Activated CD8-positive, alpha-beta memory T cell treated with anti-CD3 and anti-CD28 coated beads, Interleukin-2, amount 50 U/mL, for 48 hours (primary cell): ENCODE measurements around the gene ARGLU1.
"Not testable (repeated sequence)": the region's sequence is repeated elsewhere in the genome, so short reads cannot be mapped to it uniquely, and the experiment has no call there.

Experiments
- DNase-seq: peaks from one replicate; pipeline ENCODE4 v3.0.0-alpha.2; 2020

The ARGLU1 gene, protein sequence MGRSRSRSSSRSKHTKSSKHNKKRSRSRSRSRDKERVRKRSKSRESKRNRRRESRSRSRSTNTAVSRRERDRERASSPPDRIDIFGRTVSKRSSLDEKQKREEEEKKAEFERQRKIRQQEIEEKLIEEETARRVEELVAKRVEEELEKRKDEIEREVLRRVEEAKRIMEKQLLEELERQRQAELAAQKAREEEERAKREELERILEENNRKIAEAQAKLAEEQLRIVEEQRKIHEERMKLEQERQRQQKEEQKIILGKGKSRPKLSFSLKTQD

DNA sequence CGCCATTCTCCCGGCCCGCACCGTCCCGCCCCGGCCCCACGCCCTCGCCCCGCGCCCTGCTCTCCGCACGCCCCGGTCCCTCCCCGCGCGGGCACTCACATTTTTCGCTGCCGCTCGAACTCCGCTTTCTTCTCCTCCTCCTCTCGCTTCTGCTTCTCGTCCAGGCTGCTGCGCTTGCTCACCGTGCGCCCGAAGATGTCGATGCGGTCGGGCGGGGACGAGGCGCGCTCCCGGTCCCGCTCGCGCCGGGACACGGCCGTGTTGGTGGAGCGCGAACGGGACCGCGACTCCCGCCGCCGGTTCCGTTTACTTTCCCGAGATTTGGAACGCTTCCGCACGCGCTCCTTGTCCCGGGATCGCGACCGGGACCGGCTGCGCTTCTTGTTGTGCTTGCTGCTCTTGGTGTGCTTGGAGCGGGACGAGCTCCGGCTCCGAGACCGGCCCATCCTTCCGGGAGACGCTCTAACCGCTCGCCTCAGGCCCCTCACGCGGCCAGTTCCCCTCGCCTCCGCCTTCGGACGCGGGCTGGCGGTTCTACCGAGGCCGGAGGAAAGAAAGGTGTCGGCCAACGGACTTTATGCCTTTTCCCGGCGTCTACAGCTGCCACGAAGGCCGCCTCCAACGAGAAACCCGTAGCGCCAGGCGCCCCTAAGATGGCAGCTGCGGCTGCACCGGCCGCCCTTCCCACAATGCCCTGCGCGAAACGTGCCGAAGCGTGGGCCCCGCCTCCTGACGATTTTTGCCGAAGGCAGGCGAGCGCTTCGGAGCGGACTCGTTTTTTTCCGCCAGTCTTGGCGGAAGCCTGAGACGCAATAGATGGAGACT is at the start of gene ARGLU1:
ARGLU1 (minus strand) TSS at position 664 of the 825 bp plus-strand sequence; CDS start at position 446, 218 bp downstream.
- peak; percentile 95 for DNase-seq

DNA sequence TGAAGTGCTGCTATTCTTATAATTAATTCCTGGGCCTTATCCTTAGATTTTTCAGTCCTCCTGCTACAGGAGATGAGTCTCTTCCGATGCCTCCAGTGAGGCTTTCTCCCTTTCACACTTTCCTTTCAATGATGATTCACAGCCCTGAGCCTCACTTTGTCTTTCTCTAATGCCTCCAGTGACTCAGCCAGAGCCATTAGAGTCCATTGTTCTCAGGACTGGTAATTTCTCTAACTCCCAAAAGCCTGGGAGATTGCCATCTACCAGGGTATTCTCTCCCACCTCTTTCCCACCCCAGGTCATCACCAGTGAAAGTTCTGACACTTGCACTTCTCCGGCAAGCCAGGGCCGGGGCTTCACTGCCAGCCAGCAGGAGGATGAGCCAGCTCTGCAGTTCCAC is 49.6 kb upstream of the ARGLU1 start:
- DNase-seq: no peak

DNA sequence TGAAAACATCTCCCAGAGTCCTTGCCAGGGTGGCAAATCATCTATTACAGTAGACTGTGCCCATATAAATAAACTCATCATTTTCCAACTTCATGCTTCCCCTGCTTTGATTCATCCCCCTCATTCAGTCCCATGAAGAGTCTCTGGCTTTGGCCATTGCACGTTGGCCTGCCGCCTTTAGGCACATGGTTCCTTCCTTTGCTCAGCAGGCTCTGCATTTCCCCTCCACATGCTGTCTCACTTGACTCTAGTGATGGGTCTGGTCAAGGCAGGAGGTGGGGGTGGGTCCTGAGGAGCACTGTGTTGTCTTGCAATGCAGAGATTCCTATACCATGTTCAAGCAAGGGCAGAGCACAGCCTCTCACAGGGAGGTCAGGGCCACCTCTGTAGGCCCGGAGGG is 48.8 kb upstream of the ARGLU1 start:
- DNase-seq: no peak

DNA sequence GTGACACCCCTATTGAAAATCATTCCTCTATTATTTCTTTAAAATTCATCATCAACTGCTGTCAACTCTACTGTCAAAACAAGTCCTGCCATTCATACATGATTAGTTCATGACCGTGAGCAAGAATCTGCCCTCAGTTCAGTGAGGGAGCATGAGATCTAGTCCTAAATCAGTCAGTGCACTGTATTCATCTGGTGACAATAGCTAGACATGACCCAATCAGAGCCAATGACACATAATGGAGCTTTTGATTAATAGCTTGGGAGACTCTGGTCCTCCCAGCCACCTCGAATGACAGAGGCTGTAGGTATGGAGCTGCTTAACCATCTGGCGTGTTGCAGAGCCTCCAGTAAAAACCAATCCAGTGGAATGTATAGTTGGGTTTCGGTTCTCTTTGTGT is 46.9 kb upstream of the ARGLU1 start:
- no peak for DNase-seq

DNA sequence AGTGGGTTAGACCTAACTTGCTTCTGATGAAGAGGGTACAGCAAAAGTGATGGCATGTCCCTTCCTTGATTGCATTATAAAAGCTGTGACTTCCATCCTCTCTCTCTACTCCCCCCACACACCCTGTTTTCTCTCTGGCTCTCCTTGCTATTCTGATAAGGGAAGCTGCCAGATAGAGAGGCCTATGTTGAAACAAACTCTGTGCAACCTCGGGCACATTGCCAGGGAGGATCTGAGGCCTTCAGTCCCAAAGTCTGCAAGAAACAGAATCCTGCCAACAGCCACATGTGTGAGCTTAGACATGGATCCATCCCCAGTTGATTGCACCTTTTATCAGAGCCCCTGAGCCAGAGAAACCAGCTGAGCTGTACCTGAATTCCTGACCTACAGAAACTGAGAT is 44.8 kb upstream of the ARGLU1 start:
- DNase-seq: no peak

DNA sequence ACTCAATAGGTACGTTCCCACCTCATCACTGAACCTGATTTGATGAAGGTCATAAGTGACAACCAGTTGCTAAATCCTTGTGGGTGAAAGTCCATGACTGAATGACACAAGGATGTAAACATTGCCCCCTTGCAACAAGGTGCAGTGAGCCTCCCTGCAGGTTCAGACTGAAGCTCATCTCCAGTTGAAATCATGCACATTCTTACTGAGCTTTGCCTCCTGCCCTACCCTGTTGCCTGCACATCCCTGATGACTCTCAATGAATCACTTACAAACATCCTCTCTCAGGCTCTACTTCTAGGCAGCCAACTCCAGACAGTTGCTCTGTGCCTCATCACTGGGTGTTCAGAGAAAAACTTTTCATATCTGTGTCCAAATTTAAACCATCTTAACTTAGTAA is 42.5 kb upstream of the ARGLU1 start:
- no peak for DNase-seq

DNA sequence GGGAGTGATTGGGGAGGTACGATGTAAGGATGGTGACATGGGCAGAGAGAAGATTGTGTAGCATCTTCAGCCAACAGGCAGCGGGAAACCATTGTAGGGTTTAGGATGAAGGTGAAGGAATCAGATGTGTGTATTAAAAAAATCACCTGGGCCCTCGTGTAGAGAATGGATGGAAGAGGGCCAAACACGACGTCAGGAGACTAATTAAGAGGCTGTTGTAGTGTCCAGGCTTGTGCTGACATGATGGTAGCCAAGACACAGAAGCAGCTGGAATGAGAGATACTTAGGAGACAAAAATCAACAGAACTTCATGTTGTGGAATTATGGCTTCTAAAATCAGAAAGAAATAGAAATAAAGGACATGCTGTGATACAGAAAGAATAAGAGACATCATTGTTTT is 41.2 kb upstream of the ARGLU1 start:
- DNase-seq: no peak

DNA sequence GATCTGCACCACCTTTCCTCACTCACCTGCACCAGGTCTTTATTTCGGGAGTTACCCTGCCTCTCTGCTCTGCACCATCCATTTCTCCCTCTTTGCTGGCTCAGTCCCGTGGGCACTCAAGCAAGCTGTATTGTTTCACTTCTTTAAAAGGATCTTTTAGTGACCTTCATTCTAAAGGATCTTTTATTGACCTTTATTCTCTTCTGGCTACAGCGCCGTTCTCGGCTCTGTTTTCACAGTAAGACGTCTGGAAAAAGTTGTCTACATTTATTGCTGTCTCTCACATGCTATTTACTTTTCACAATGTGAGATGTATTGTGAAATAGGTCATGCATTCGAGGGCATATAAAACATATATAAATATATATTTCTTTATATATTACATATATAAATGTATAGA is 35.6 kb upstream of the ARGLU1 start:
- DNase-seq: no peak

DNA sequence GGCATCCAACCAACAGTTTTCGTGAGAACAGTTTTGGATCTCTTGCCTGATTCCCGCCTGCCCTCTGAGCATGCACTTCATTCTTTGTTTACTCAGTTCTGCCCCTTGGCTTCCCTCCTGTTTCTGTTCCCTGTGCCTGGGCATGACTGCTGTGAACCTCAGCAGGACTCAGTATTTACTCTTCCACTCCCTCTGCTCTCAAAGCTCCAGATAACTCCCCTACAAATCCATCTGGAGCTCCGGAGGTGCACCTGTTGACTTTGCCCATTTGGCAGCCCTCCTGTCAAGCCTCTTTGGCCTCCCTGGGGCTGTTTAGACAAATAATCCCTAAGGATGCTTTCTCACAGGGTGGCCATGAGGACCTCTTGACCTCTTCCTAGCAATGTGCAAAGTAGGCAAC is 34.2 kb upstream of the ARGLU1 start:
- no peak for DNase-seq

DNA sequence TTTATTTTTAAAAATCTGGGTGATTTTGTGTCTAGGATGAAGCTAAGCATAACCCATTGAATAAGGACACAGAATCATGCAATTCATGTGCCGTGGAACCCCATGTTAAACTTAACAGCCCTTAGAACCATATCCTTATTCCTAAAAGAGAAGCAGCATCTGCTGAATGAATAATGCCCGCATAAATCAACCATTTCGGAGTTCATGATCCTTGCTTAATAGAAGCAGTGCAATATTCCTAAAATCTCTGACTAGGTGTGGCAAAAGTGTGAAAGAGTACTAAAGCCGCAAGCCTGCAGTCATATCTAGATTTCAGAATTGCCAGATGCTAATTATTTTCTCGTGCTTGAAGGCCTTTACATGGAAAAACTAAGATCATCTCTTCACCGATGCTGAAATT is 33.6 kb upstream of the ARGLU1 start:
- DNase-seq: no peak

DNA sequence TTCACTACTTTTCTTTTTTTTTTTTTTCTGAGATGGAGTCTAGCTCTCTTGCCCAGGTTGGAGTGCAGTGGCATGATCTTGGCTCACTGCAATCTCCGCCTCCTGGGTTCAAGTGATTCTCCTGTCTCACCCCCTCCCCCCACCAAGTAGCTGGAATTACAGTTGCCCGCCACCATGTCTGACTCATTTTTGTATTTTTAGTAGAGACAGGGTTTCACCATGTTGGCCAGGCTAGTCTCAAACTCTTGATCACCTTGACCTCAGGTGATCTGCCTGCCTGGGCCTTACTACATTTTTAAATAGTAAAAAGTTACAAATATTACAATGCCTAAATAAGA is 32.8 kb upstream of the ARGLU1 start:
- not testable (repeated sequence) for DNase-seq

DNA sequence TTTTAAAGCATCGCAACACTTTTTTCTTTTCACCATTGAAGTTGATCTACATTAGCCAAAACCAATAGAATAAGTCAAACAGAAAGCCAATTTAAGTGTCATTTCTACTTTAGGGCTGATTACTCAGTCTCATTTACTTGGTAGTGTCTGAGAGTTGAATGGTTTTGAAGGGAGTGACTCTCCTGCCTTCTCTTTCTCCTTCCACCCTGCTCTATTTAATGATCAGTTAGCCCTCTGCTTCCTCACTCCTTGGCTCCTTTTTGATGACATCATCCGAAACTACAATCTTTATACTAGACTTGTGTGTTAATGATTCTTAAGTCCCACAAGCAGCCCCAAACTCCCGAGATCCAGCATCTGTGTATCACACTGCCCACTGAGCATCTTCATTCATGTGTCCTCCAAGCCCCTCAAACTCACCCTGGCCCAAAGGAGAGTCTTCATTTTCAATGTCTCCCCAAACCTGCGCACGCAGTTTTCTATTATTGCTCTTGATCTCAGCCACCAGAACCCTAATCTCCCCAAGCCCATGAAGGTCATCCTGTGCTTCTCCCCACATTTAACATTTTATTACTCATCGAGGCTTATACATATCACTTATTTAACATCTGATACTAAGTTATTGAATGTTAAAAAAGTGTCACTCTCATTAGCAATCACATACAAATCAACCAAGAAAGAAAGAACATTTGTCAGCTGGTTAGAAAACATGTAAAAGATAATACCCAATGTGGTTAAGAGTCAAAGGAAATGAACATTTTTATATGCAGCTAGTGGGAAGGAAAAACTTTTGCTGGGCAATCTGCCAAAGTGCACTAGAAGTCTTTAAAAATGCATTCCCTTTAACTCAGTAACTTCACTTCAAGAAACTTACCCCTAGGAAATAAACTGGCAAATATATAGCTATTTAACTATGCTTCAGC is 32.2 kb upstream of the ARGLU1 start:
- no peak for DNase-seq

DNA sequence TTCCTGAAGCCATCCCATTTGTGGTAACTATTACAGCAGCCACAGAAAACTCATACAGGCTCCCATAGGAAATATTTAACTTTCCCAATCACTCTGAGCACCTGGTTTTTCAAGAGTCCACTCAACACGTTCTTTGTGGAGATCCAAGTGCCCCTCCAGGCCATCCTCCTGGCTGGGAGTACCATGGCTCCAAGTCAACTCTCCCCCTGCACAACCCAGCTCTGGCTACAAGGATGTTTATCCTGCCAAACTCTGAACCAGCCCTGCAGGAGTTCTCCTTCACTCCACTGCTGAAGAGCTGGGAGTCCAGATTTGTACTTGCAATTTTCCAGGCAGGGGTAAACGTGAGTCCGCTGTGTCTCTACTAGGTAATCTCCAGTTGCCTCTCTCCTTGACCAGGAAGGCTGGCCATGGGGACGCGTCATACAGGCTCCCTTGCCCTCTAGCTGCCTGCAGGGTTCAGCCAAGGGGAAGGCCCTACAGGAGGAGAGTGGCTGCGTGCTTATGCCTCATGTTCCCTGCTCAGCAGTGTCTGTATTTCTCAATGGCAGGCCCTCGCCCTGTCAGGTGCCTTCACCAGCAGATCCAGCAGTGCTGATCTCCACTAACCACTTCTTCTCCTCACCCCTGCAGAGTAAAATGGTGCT is 29.9 kb upstream of the ARGLU1 start:
- no peak for DNase-seq

DNA sequence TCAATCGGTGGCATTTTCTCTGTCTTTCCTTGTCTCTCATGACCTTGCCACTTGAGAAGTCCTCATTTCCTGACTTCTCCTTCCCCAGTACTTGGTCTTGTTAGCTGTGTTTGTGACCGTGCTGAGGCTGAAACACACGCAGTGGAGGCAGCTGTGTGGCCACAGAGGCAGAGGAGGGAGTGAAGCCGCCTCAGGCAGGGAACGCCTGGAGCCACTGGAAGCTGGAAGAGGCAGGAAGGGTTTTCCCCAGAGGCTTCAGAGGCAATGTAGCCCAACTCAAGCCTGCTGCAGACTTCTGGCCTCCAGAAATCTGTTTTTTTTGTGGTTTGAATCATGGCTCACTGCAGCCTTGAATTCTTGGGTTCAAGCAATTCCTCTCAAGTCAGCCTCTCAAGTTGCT is 29.2 kb upstream of the ARGLU1 start:
- no peak for DNase-seq

DNA sequence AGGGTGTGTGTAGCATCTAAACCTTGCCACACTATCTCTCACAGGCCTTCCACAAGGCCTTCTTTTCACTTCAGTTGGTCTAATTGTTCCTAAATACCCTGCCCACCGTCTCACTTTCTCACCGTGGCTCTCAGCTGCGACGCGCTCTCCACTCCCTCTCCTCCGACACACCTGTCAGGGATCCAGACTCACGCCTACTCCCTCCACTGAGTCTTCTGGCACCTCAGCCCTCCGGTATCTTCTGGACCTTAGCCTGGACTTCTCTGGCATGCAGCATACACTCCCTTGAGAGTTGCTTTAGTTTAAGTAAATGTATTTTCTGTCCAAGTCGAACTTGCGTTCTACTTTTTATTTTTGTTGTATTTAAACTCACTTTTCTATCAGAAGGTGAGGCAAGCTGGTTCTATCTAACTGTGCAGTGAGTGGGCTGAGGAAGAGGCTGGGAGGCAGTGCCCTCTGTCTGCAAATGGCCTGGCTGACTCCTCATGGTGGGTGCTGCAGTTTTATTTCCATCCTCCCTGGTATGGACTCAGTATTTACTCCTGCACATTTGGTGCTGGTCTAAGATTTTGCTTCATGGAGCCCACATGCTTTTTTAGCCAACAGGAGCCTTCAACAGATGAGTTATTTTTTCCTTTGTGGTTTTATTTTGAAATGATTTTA is 28.5 kb upstream of the ARGLU1 start:
- no peak for DNase-seq

DNA sequence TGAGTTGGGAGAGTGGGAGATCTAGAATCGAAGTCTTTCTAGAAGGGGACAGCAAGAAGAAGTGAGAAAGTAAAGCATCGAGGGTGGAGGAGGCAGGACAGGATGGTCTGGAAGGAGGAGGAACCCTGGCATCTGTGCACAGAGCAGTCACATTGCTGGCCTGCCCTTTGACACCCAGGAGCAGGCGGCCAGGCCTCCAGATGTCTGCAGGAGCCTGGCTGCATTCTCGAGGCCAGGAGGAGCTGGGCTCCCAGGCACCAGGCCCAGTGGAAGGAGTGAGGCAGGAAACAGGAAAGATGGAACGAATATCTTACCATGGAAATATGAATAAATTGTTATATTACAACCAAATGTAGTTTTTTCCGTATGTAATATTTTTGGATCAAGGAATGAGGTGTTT is 27.7 kb upstream of the ARGLU1 start:
- DNase-seq: no peak

DNA sequence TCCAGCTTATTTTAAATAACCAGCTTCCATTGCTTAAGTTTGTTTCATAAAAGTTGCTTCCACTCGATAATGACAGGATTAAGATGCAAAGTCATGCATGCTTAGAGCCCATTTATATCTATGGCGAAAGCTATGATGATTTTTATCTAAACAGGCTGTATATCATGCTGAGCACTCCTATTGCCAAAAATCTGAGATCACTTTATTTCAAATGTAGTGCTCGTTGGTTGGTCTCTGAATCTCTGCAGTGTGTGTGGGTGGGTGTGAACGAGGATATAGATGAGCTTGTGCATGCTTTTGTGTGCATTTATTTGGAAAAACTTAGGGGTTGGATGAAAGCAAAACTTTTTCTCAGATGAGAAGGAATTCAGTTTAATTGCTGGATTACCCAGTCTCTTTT is 27.0 kb upstream of the ARGLU1 start:
- no peak for DNase-seq

DNA sequence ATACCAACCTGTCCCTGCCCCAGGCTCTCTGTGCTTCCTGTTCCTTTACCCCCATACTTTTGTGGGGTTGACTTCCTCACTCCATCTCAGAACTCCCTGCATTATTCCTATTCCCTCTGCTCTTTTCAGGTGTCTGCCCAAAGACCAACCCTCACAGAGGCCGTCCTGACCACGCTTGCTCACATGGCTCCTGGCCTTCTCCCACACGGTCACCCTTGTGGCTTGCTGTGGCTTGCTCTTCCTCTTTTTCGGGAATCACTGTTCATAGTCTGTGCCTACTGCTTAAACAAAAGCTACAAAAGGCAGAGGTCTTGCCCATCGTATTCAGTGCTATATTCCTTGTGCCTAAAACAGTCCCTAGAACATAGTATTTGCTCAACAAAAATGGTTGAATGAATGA is 25.2 kb upstream of the ARGLU1 start:
- DNase-seq: no peak

DNA sequence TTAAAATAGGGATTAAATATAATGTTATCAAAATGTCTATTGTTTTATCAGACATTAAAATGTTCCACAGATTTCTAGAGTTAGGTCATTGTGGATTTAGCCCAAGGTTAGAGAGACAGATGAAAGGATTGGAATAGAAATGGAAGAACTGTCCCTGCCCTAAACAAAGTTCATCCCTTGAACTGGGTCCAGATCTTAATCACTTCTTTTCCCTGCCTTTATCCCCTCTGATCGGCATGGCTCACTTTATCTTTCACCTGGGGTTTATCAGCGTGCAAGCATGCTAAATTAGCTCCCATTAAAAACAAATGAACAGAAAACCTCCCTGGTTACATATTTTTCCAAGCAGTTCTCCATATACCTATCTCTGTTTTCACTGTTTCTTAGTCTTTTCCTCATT is 23.4 kb upstream of the ARGLU1 start:
- no peak for DNase-seq

DNA sequence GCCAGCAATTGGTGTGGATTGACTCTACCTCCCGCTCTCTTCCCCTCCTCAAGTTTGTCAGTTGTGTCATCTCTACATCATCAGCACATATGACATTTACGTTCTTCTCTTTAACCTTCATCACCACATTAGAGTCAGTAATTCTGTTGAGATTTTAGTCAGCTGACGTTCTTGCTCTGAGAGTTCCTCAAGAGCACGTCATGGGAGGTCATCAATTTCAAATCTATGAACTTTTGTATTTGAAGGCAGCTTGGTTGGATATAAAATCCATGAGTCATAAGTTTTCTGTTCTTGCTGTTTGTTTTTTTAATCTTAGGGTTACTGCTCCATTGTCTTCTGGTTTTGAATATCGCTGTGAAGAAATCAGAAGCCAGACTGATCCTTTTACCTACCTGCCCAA is 21.8 kb upstream of the ARGLU1 start:
- DNase-seq: no peak

DNA sequence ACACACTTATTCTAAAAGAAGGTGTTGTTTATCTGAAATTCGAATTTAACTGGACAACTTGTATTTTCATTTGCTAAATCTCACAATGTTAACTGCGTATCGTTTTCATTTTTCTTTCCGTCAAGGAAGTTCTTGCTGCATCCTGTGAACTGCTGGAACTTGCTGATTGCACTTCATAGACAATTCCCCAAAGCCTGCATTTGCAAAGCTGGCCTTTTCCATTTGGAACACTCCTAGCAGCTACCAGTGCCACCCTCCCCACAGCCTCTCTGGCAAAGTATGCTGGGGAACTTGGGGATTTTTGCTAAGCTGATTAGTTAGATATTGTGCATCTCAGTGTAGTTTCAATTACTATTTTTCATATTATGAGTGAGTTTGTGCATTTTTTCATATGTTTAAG is 20.4 kb upstream of the ARGLU1 start:
- no peak for DNase-seq

DNA sequence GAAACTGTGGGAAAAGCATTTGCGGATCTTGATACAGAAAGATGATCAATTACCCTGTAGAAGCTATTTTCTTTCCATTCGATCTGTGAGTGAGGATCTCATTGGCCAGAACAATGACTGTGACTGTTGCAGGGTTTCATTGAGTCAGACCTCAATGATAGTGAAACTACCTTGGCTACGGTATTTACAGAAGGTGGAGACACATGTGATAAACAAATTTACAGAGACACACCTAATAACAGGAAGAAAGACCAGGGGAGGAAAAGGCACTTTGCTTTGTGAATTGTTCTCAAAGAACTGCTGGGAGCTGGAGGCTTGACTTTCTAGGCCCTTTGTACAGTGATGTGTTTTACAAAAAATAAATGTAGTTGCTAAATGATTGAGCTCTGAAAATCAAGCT is 19.9 kb upstream of the ARGLU1 start:
- DNase-seq: no peak
